Measurements from ENCODE around the gene IFRD2. TPM values are rescaled to one million over a fixed set of nuclear protein-coding genes. Genes with fewer than 3 reads are reported as not detected.

Gene IFRD2
- total and polyA plus RNA-seq, 4 donors, result 34.6 to 58.8 (median 47.0) TPM

DNA sequence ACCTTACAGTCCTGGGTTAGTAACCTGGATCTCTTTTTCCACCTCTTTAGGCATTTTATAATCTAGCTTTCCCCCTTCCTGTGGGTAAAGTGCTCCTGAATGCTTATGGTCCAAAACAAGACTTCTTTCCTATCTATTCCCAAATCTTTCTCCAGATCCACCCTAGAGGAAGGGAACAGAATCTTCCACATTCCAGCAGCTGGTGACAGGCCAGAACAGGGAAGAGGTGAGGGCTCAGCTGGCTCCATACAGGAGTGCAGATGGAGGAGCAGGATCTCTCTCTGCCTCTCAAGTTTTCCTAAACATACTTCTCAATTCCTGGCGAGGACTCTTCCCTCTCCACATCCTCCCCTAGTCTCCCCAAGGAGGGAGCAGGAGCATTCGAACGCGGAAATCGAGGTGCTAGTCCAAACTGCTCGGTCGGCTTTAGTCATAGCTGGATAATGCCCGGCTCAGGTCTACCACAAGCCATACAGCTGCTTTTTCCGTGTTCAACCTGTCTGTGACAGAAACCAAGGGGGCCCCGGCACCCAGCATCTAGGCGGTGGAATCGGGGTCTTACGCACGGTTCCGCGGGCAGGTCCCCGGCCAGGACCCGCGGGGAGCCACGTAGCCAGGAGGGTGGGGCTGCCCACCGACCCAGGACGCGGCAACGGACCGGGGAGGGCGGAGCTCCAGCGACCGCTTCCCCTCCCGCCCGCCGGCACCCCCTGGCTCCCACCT, 44.4 kb upstream of the IFRD2 start:
- DNase-seq (no peak), ATAC-seq (ENCODE audit: low FRiP score) (no peak)
- no peaks in the 10 kb centered on the region for H3K9me3 ChIP-seq (ENCODE audit: control insufficient read depth, low read length)
- WGBS, 2 donors, result 1% methylated on average over 26 to 31 of the region's 31 CpGs
- peak overlapping the region; percentile 17 to 86 for H3K27ac ChIP-seq (ENCODE audit: low read depth in 1 of 2, low read length in 2 of 2)
- no peaks in the 10 kb centered on the region for H3K36me3 ChIP-seq (ENCODE audit: control insufficient read depth in 1 of 2, insufficient read depth in 2 of 2, low read length in 1 of 2)
- peak overlapping the region; percentile 51 to 78 for H3K4me3 ChIP-seq (ENCODE audit: low read length in 2 of 2)
- intact Hi-C loops (cut with DNase I), result no loop called here
- no peaks in the 10 kb centered on the region for H3K27me3 ChIP-seq (ENCODE audit: control insufficient read depth in 1 of 2, insufficient read depth in 2 of 2, low read length in 1 of 2)
- peaks cover 0 to 5% of the 10 kb centered on the region in 2 donors for H3K4me1 ChIP-seq (ENCODE audit: control insufficient read depth in 1 of 2, insufficient read depth in 2 of 2, low read length in 2 of 2)

DNA sequence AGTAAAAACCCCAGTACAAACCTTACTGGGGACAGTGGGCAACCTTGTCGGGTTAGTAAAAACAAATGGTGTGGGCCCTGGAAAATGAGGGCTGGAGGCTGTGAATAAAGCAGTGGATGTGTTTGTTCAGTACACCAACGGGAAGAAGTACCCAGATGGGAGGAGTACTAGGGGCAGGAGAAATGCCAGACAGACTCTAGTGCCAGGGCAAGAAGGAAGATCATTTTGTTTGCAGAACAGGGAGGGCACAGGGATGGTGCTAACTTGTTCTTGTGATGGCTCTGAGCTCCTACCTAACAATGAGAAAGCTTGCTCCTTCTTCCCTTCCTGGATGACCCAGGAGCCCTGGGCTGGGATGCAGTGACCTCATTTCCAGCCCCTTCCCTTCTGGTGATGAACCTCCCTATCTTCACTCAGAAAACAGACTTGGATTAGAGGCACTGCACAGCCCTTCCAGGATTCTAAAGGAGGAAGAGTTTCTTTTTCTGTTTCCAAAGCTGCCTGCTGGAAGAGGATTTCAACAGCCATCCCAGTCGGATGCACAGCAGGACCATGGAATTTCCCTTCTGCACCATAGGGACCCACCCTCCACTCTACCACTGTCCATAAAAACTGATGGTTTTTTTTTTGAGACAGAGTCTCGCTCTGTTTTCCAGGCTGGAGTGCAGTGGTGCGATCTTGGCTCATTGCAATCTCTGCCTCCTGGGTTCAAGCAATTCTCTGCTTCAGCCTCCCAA, 42.3 kb upstream of the IFRD2 start:
- ATAC-seq (ENCODE audit: low FRiP score), result no peak
- H3K9me3 ChIP-seq (ENCODE audit: control insufficient read depth, low read length), result no peaks in the 10 kb centered on the region
- DNase-seq, result no peak
- peak overlapping the region in 1 of 2 donors; percentile 35 for H3K27ac ChIP-seq (ENCODE audit: low read depth in 1 of 2, low read length in 2 of 2)
- peaks cover 0 to 5% of the 10 kb centered on the region in 2 donors for H3K4me1 ChIP-seq (ENCODE audit: control insufficient read depth in 1 of 2, insufficient read depth in 2 of 2, low read length in 2 of 2)
- WGBS, 2 donors, result 46 to 48% methylated on average over 5 of the region's 5 CpGs
- no peak overlapping the region for H3K4me3 ChIP-seq (ENCODE audit: low read length in 2 of 2)
- H3K36me3 ChIP-seq (ENCODE audit: control insufficient read depth in 1 of 2, insufficient read depth in 2 of 2, low read length in 1 of 2), result peaks cover 0 to 7% of the 10 kb centered on the region in 2 donors
- no peaks in the 10 kb centered on the region for H3K27me3 ChIP-seq (ENCODE audit: control insufficient read depth in 1 of 2, insufficient read depth in 2 of 2, low read length in 1 of 2)
- intact Hi-C loops (cut with DNase I), result no loop called here

DNA sequence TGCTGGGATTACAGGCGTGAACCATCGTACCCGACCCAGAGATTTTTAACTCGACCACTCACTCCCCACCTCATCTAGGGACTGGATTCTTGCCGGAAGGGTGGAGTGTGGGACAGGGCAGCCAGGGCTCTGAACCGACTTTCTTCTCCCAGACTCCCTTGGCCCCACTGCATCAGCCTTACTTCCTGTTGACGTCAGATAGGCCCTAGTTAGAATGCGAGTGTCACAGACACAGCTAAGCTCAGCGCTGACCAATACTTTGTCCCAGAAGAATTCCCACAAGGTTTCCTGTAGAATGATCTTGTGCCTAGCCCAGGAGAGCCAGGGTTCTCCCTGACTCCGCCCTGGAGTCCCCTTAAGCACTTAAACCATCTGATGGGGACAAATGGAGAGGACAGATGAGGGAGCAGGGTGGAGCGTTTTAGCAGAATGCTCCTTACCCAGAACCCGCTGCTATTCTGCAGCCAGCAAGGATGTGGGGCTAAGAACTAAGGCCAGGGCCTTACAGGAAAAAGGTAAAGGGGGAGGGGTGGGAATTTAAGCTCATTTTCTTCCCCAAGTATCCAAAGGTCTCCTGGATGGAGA, 41.6 kb upstream of the IFRD2 start:
- H3K4me3 ChIP-seq (ENCODE audit: low read length in 2 of 2), result no peak overlapping the region
- DNase-seq, result no peak
- H3K4me1 ChIP-seq (ENCODE audit: control insufficient read depth in 1 of 2, insufficient read depth in 2 of 2, low read length in 2 of 2), result peaks cover 0 to 5% of the 10 kb centered on the region in 2 donors
- intact Hi-C loops (cut with DNase I), result no loop called here
- H3K27me3 ChIP-seq (ENCODE audit: control insufficient read depth in 1 of 2, insufficient read depth in 2 of 2, low read length in 1 of 2), result no peaks in the 10 kb centered on the region
- no peak for ATAC-seq (ENCODE audit: low FRiP score)
- WGBS, 2 donors, result 34 to 43% methylated on average over 12 of the region's 12 CpGs
- peaks cover 0 to 7% of the 10 kb centered on the region in 2 donors for H3K36me3 ChIP-seq (ENCODE audit: control insufficient read depth in 1 of 2, insufficient read depth in 2 of 2, low read length in 1 of 2)
- H3K9me3 ChIP-seq (ENCODE audit: control insufficient read depth, low read length), result no peaks in the 10 kb centered on the region
- peak overlapping the region in 1 of 2 donors; percentile 35 for H3K27ac ChIP-seq (ENCODE audit: low read depth in 1 of 2, low read length in 2 of 2)

DNA sequence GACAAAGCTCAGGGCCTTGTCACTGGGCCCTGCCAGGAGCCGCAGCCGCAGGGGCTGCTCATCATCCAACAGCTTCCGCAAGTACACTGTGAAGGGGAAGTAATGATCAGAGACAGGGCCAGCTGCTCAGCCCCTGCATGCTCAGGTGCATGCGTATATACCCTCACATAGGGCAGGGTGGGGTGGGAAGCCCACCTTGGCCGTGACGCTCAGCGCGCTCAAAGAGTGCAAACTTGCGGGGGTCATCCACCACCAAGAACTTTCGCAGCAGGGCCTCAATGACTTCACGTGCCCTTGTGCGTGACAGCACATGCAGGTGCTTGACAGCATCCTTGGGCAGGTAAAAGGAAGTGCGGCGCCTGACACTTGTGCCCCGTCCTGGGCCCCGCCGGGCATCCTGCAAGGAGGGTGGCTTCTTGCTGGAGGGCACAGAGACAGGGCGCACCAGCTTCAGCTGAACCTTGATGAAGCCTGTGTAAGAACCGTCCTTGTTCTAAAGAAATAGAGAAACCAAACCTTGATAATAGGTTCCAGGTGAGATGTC, 39.2 kb upstream of the IFRD2 start:
- no peak overlapping the region for H3K27ac ChIP-seq (ENCODE audit: low read depth in 1 of 2, low read length in 2 of 2)
- no peak overlapping the region for H3K4me3 ChIP-seq (ENCODE audit: low read length in 2 of 2)
- no peaks in the 10 kb centered on the region for H3K27me3 ChIP-seq (ENCODE audit: control insufficient read depth in 1 of 2, insufficient read depth in 2 of 2, low read length in 1 of 2)
- intact Hi-C loops (cut with DNase I), result no loop called here
- ATAC-seq (ENCODE audit: low FRiP score) (no peak), DNase-seq (no peak)
- peaks cover 0 to 7% of the 10 kb centered on the region in 2 donors for H3K36me3 ChIP-seq (ENCODE audit: control insufficient read depth in 1 of 2, insufficient read depth in 2 of 2, low read length in 1 of 2)
- 95% methylated on average over 19 of the region's 19 CpGs for WGBS, 2 donors
- peaks cover 0 to 5% of the 10 kb centered on the region in 2 donors for H3K4me1 ChIP-seq (ENCODE audit: control insufficient read depth in 1 of 2, insufficient read depth in 2 of 2, low read length in 2 of 2)
- no peaks in the 10 kb centered on the region for H3K9me3 ChIP-seq (ENCODE audit: control insufficient read depth, low read length)

DNA sequence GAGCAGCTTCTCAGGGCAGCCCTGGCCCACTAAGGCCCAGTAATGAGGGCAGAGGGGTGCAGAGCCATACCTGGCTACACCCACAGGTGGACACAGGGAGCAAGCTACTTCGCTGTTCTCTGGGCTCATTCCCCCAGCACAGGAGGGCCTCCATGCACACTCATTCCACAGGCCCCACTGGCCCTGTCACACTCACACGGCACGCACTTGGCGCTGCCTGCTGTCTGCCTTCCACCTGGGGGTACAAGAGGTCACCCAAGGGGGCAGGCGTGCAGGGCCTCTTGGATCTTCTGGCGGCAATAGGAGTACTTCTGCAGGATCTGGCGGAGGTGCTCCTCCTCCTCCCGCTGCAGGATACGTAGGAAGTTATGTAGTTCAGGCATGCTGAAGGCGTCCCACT, 38.1 kb upstream of the IFRD2 start:
- Histone ChIP-seq H3K36me3 (ENCODE audit: control insufficient read depth in 1 of 2, insufficient read depth in 2 of 2, low read length in 1 of 2) (peaks cover 0 to 7% of the 10 kb centered on the region in 2 donors), H3K27ac (ENCODE audit: low read depth in 1 of 2, low read length in 2 of 2) (no peak overlapping the region), H3K4me1 (ENCODE audit: control insufficient read depth in 1 of 2, insufficient read depth in 2 of 2, low read length in 2 of 2) (peaks cover 0 to 5% of the 10 kb centered on the region in 2 donors), H3K27me3 (ENCODE audit: control insufficient read depth in 1 of 2, insufficient read depth in 2 of 2, low read length in 1 of 2) (no peaks in the 10 kb centered on the region), H3K9me3 (ENCODE audit: control insufficient read depth, low read length) (no peaks in the 10 kb centered on the region), H3K4me3 (ENCODE audit: low read length in 2 of 2) (no peak overlapping the region)
- DNase-seq (peak in 1 of 2 donors; percentile 42), ATAC-seq (ENCODE audit: low FRiP score) (no peak)
- intact Hi-C loops (cut with DNase I), result no loop called here
- WGBS, 2 donors, result 89 to 90% methylated on average over 10 of the region's 10 CpGs

DNA sequence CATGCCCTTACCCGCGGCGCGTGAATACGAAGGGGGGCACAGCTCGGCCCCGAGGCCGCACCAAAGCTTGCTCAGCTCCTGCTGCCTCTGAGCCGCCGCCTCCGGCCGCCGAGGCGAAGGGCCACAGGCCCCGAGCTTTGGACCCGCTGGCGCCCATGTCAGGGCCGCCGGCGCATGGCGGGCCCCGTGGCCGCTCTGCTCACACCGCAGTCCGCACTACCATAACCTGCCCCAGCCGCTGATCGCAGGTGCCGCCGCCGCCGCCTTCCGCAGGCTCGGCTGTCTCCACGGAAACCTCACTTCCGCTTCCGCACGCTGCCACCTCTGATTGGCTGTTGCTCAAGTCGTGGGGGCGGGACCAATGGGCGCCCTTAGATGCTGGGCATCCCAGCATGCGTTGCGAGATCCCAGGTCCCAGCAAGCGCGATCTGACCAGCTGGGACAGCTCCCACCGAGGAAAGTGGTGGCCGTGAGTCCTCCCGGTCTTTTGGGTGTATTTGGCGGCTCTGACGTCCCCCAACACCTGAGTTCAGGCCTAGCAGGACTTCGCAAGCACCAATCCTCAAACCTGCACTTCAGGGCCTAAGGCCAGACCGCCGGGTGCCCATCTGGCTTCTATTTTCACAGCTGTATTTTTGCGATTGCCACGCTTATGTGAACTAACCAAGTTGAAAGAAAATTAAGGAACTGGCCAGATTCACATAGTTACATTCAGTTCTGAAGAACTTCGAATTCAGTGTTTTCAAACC, 35.9 kb upstream of the IFRD2 start, which contains the start of gene TUSC2:
TSS of gene TUSC2 (minus strand) at position 281 of the 749 bp plus-strand sequence. CDS start at position 157, 124 bp downstream.
- 1% methylated on average over 49 to 55 of the region's 55 CpGs for WGBS, 2 donors
- Histone ChIP-seq H3K27ac (ENCODE audit: low read depth in 1 of 2, low read length in 2 of 2) (peak within 1 kb of the TSS in 1 of 2 donors; percentile 29), H3K4me3 (ENCODE audit: low read length in 2 of 2) (peak within 1 kb of the TSS; percentile 12 to 81), H3K27me3 (ENCODE audit: control insufficient read depth in 1 of 2, insufficient read depth in 2 of 2, low read length in 1 of 2) (no peaks in the 10 kb centered on the region), H3K9me3 (ENCODE audit: control insufficient read depth, low read length) (no peaks in the 10 kb centered on the region), H3K4me1 (ENCODE audit: control insufficient read depth in 1 of 2, insufficient read depth in 2 of 2, low read length in 2 of 2) (no peaks in the 10 kb centered on the region), H3K36me3 (ENCODE audit: control insufficient read depth in 1 of 2, insufficient read depth in 2 of 2, low read length in 1 of 2) (peaks cover 0 to 7% of the 10 kb centered on the region in 2 donors)
- intact Hi-C loops (cut with DNase I), result no loop called here
- ATAC-seq (ENCODE audit: low FRiP score) (peak; percentile 92), DNase-seq (peak; percentile 98 to 99)

DNA sequence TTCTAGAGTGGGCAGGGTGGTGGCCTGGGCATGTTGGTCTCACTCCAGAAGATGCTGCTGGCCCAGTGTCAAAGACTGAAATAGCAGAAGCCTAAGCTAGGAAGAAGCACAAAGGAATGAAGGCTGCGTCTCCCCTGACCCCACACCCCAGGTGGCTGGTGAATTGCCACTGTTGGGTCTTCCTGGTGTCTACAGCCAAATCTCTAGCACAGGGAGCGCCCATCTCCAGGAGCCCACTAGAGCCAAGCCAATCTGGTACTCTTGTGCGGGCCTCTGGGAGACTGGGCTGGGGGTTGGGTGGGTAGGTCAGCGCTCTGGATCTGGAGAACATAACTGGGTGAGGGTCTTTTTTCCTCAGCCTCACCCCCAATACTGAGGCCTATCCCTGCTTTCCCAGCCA, 34.9 kb upstream of the IFRD2 start:
- no peaks in the 10 kb centered on the region for H3K4me1 ChIP-seq (ENCODE audit: control insufficient read depth in 1 of 2, insufficient read depth in 2 of 2, low read length in 2 of 2)
- no peak for ATAC-seq (ENCODE audit: low FRiP score)
- H3K27ac ChIP-seq (ENCODE audit: low read depth in 1 of 2, low read length in 2 of 2), result no peak overlapping the region
- peaks cover 0 to 7% of the 10 kb centered on the region in 2 donors for H3K36me3 ChIP-seq (ENCODE audit: control insufficient read depth in 1 of 2, insufficient read depth in 2 of 2, low read length in 1 of 2)
- intact Hi-C loops (cut with DNase I), result no loop called here
- H3K9me3 ChIP-seq (ENCODE audit: control insufficient read depth, low read length), result no peaks in the 10 kb centered on the region
- H3K27me3 ChIP-seq (ENCODE audit: control insufficient read depth in 1 of 2, insufficient read depth in 2 of 2, low read length in 1 of 2), result no peaks in the 10 kb centered on the region
- DNase-seq, result peak in 1 of 2 donors; percentile 38
- WGBS, 2 donors, result 69 to 71% methylated on average over 4 of the region's 4 CpGs
- H3K4me3 ChIP-seq (ENCODE audit: low read length in 2 of 2), result peak overlapping the region; percentile 12 to 81

DNA sequence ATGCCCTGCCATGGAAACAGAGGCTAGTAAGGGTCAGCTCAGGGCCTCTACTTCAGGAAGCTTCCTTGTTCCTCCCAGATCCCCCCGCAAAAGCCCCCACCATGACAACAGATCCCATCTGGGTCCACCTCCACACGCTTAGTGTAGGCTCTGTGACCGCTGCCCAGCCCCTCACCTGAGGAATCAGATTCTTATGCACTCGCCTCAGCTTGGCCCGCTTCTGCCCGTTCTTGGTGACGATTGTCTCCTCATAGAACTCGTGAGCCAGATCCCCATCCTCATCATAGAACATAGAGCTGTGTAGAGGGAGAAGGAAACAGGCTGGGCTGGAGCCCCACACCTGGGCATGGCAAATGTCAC, 33.9 kb upstream of the IFRD2 start:
- Histone ChIP-seq H3K36me3 (ENCODE audit: control insufficient read depth in 1 of 2, insufficient read depth in 2 of 2, low read length in 1 of 2) (peaks cover 0 to 7% of the 10 kb centered on the region in 2 donors), H3K27ac (ENCODE audit: low read depth in 1 of 2, low read length in 2 of 2) (no peak overlapping the region), H3K4me3 (ENCODE audit: low read length in 2 of 2) (no peak overlapping the region), H3K27me3 (ENCODE audit: control insufficient read depth in 1 of 2, insufficient read depth in 2 of 2, low read length in 1 of 2) (no peaks in the 10 kb centered on the region), H3K4me1 (ENCODE audit: control insufficient read depth in 1 of 2, insufficient read depth in 2 of 2, low read length in 2 of 2) (no peaks in the 10 kb centered on the region), H3K9me3 (ENCODE audit: control insufficient read depth, low read length) (no peaks in the 10 kb centered on the region)
- ATAC-seq (ENCODE audit: low FRiP score) (no peak), DNase-seq (no peak)
- 81 to 88% methylated on average over 8 of the region's 8 CpGs for WGBS, 2 donors
- intact Hi-C loops (cut with DNase I), result no loop called here

All from aorta (tissue), 5 donors.